NT2/D1 (cell line): ENCODE data around the gene PRKAG3.

Experiments used
- SUZ12 ChIP-seq: IDR thresholded peaks from 2 replicates; pipeline ENCODE4 v1.6.1; 2011; ENCODE audit not compliant: insufficient read length, insufficient read depth; ENCODE audit errors: extremely low read depth
- YY1 ChIP-seq: IDR thresholded peaks from 2 replicates; pipeline ENCODE4 v1.6.1; 2011; ENCODE audit not compliant: insufficient read length, insufficient read depth
- ZNF274 ChIP-seq: IDR thresholded peaks from 2 replicates; pipeline ENCODE4 v1.6.1; 2011; ENCODE audit warnings: mild to moderate bottlenecking, low read depth, low read length

- no peak for TF ChIP-seq ZNF274
- no peak for TF ChIP-seq SUZ12
- TF ChIP-seq YY1, result no peak
Measured at GRCh38 chr2:218839430-218839829, 7.8 kb upstream of the PRKAG3 start.
